IPS-18c (cell line): ENCODE measurements around the gene KRT2.

Experiments
- H3K4me3 ChIP-seq: 2 replicates; pipeline ENCODE4 v1.7.0; 2013; ENCODE audit warnings: low read depth, mild to moderate bottlenecking, low read length, moderate library complexity; ENCODE audit not compliant: insufficient read depth
- H3K9me3 ChIP-seq: one replicate; pipeline ENCODE4 v1.6.1; 2013; ENCODE audit warnings: mild to moderate bottlenecking, low read length, moderate library complexity; ENCODE audit not compliant: control insufficient read depth, insufficient read depth

Gene KRT2

GRCh38 chr12:52600941-52601481 is 51.0 kb downstream of the KRT2 start, which contains the start of gene KRT72:
KRT72 (minus strand) TSS chr12:52601463; CDS start chr12:52601452, 11 bp downstream.
- Histone ChIP-seq H3K4me3 (no peak within 1 kb of the TSS), H3K9me3 (no peaks in the 10 kb centered on the region)

DNA sequence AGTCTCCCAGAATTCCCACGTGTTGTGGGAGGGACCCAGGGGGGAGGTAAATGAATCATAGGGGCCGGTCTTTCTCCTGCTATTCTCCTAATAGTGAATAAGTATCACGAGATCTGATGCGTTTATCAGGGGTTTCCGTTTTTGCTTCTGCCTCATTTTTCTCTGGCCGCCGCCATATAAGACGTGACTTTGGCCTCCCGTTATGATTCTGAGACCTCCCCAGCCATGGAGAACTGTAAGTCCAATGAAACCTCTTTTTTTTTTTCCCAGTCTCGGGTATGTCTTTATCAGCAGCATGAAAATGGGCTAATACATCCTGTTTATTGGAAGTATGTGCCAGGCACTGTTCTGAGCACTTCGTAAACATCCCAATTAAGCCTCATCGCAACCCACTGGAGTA is 51.5 kb downstream of the KRT2 start:
- Histone ChIP-seq H3K4me3 (no peak overlapping the region), H3K9me3 (no peaks in the 10 kb centered on the region)

DNA sequence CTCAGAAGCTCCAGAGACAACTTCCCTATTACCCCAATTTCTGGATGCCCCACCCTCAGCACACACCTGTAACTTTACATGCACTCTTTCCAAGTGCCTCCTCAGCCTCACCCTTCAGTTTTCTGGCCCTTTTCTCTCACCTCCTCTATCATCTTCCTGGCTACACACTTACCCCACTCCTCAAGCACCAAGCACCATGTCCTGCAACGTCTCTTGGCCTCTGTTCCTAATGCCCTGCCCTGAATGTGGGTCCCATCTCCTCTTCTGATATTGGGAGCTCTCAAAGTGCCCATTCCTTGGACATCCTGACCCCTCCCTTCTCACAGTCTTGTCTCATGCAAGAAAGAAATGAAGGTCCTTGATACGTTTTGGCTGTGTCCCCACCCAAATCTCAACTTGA is 51.9 kb downstream of the KRT2 start:
- Histone ChIP-seq H3K9me3 (no peaks in the 10 kb centered on the region), H3K4me3 (no peak overlapping the region)

DNA sequence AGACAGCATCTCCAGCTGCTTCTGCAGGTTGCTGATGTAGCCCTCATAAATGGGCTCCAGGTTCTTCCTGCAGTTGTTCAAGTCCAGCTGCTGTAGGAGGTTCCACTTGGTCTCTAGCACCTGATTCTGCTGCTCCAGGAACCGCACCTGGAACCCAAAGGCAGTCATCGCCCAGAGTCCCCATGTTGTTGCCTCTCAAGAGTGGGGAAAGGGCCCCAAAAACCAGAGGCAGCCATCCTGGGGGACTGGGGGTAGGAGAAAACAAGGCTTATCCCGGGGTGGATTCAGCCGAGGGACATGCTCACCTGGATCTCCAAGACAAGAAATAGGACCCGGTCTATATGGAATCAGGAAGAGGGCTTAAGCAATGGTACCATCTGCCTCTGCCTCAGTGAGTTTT is 53.0 kb downstream of the KRT2 start:
- H3K9me3 ChIP-seq: no peaks in the 10 kb centered on the region
- no peak overlapping the region for H3K4me3 ChIP-seq
